HG02763 (cell line): Measurements from ENCODE around the gene SERPINA1.

Experiments
- ATAC-seq: cut with Tn5 transposase; IDR thresholded peaks from one replicate; pipeline ENCODE4 v1.9.1; 2021; ENCODE audit warnings: mild to moderate bottlenecking, moderate library complexity; ENCODE audit not compliant: unreplicated experiment

Gene SERPINA1

GRCh38 chr14:94349276-94349675 lies 39.1 kb downstream of the SERPINA1 start:
- ATAC-seq = no peak

GRCh38 chr14:94348836-94349235 lies 39.6 kb downstream of the SERPINA1 start:
- no peak for ATAC-seq

- peak; percentile 10 for ATAC-seq
Measured at GRCh38 chr14:94346841-94347240, 41.6 kb downstream of the SERPINA1 start.

GRCh38 chr14:94346065-94346786 lies 42.2 kb downstream of the SERPINA1 start:
- ATAC-seq = peak; percentile 65

- ATAC-seq = no peak
Measured at GRCh38 chr14:94345344-94346064, 42.9 kb downstream of the SERPINA1 start.

GRCh38 chr14:94344389-94344788 lies 44.0 kb downstream of the SERPINA1 start:
- ATAC-seq = no peak

GRCh38 chr14:94343238-94344005 lies 45.0 kb downstream of the SERPINA1 start:
- no peak for ATAC-seq

GRCh38 chr14:94342334-94342934 lies 46.0 kb downstream of the SERPINA1 start:
- ATAC-seq = no peak

GRCh38 chr14:94341656-94342333 lies 46.6 kb downstream of the SERPINA1 start:
- no peak for ATAC-seq

GRCh38 chr14:94340533-94340932 lies 47.9 kb downstream of the SERPINA1 start:
- ATAC-seq = no peak

- ATAC-seq = no peak
Measured at GRCh38 chr14:94338023-94338422, 50.4 kb downstream of the SERPINA1 start.

- ATAC-seq = no peak
Measured at GRCh38 chr14:94337274-94337673, 51.1 kb downstream of the SERPINA1 start.

GRCh38 chr14:94334872-94335271 lies 53.5 kb downstream of the SERPINA1 start:
- no peak for ATAC-seq

- ATAC-seq = no peak
Measured at GRCh38 chr14:94332587-94332986, 55.8 kb downstream of the SERPINA1 start.

- ATAC-seq = no peak
Measured at GRCh38 chr14:94332063-94332583, 56.3 kb downstream of the SERPINA1 start.

- no peak for ATAC-seq
Measured at GRCh38 chr14:94331462-94331861, 56.9 kb downstream of the SERPINA1 start.

GRCh38 chr14:94330857-94331256 lies 57.5 kb downstream of the SERPINA1 start:
- no peak for ATAC-seq

GRCh38 chr14:94330432-94330831 lies 58.0 kb downstream of the SERPINA1 start:
- ATAC-seq = no peak

- ATAC-seq = no peak
Measured at GRCh38 chr14:94329857-94330256, 58.5 kb downstream of the SERPINA1 start.

- ATAC-seq = no peak
Measured at GRCh38 chr14:94328196-94328595, 60.2 kb downstream of the SERPINA1 start.
